ENCODE results near the gene EPHA3. TPM values are rescaled to one million over a fixed set of nuclear protein-coding genes. Genes with fewer than 3 reads are reported as not detected.

Gene EPHA3
- total RNA-seq, 2 donors from 2014 or later, result 0.15 to 0.18 TPM

GRCh38 chr3:89116476-89116875 lies 9.1 kb downstream of the EPHA3 start:
- no peak for TF ChIP-seq CTCF (conservative IDR thresholded peaks at IDR 0.05)
- H3K4me1 ChIP-seq (ENCODE audit: control insufficient read depth, insufficient read depth, low read length), result no peaks in the 10 kb centered on the region
- H3K9me3 ChIP-seq (ENCODE audit: control insufficient read depth, low read length), result no peaks in the 10 kb centered on the region
- Mint-ChIP-seq H3K4me1 (peaks cover 27% of the 10 kb centered on the region), H3K36me3 (ENCODE audit: low read depth) (no peaks in the 10 kb centered on the region), H3K27ac (no peak overlapping the region), H3K9me3 (no peaks in the 10 kb centered on the region), H3K27me3 (ENCODE audit: insufficient read depth) (peaks cover 27% of the 10 kb centered on the region), H3K4me3 (no peak overlapping the region)
- peaks cover 32% of the 10 kb centered on the region for H3K27me3 ChIP-seq (ENCODE audit: control insufficient read depth, insufficient read depth, low read length, poor library complexity, severe bottlenecking)
- H3K27ac ChIP-seq (ENCODE audit: low read depth, low read length), result no peak overlapping the region
- H3K36me3 ChIP-seq (ENCODE audit: control insufficient read depth, insufficient read depth, low read length), result no peaks in the 10 kb centered on the region
- DNase-seq, result no peak
- no peak overlapping the region for H3K4me3 ChIP-seq (ENCODE audit: low read length)
- no peak overlapping the region for H3K9ac ChIP-seq (ENCODE audit: extremely low read depth, low read length, poor library complexity, severe bottlenecking)

- WGBS, 2 experiments (ENCODE audit: insufficient coverage in 1 of 2, insufficient read length in 1 of 2), result 100% methylated on average over 2 of the region's 2 CpGs
- no peaks in the 10 kb centered on the region for H3K36me3 Mint-ChIP-seq (ENCODE audit: low read depth)
- no peak for TF ChIP-seq CTCF (conservative IDR thresholded peaks at IDR 0.05)
- peaks cover 5% of the 10 kb centered on the region for H3K9me3 ChIP-seq (ENCODE audit: control insufficient read depth, low read length)
- H3K36me3 ChIP-seq (ENCODE audit: control insufficient read depth, insufficient read depth, low read length), result no peaks in the 10 kb centered on the region
- DNase-seq, result no peak
- H3K9ac ChIP-seq (ENCODE audit: extremely low read depth, low read length, poor library complexity, severe bottlenecking), result no peak overlapping the region
- no peak overlapping the region for H3K4me3 Mint-ChIP-seq
- no peaks in the 10 kb centered on the region for H3K27me3 ChIP-seq (ENCODE audit: control insufficient read depth, insufficient read depth, low read length, poor library complexity, severe bottlenecking)
- no peaks in the 10 kb centered on the region for H3K4me1 Mint-ChIP-seq
- H3K27ac ChIP-seq (ENCODE audit: low read depth, low read length), result no peak overlapping the region
- H3K27me3 Mint-ChIP-seq (ENCODE audit: insufficient read depth), result no peaks in the 10 kb centered on the region
- no peak overlapping the region for H3K4me3 ChIP-seq (ENCODE audit: low read length)
- no peaks in the 10 kb centered on the region for H3K9me3 Mint-ChIP-seq
- H3K27ac Mint-ChIP-seq, result no peak overlapping the region
- no peaks in the 10 kb centered on the region for H3K4me1 ChIP-seq (ENCODE audit: control insufficient read depth, insufficient read depth, low read length)
Observed at GRCh38 chr3:89138048-89138447, 30.6 kb downstream of the EPHA3 start.

GRCh38 chr3:89139870-89140269 lies 32.4 kb downstream of the EPHA3 start:
- Histone ChIP-seq H3K27ac (ENCODE audit: low read depth, low read length) (no peak overlapping the region), H3K27me3 (ENCODE audit: control insufficient read depth, insufficient read depth, low read length, poor library complexity, severe bottlenecking) (no peaks in the 10 kb centered on the region), H3K4me1 (ENCODE audit: control insufficient read depth, insufficient read depth, low read length) (no peaks in the 10 kb centered on the region), H3K36me3 (ENCODE audit: control insufficient read depth, insufficient read depth, low read length) (no peaks in the 10 kb centered on the region), H3K4me3 (ENCODE audit: low read length) (no peak overlapping the region), H3K9me3 (ENCODE audit: control insufficient read depth, low read length) (peaks cover under 1% of the 10 kb centered on the region), H3K9ac (ENCODE audit: extremely low read depth, low read length, poor library complexity, severe bottlenecking) (no peak overlapping the region)
- no peaks in the 10 kb centered on the region for H3K27me3 Mint-ChIP-seq (ENCODE audit: insufficient read depth)
- H3K4me1 Mint-ChIP-seq, result no peaks in the 10 kb centered on the region
- no peak overlapping the region for H3K4me3 Mint-ChIP-seq
- no peak for DNase-seq
- no peak overlapping the region for H3K27ac Mint-ChIP-seq
- WGBS, 2 experiments (ENCODE audit: insufficient coverage in 1 of 2, insufficient read length in 1 of 2), result 94% methylated on average over 3 of the region's 3 CpGs; no CpG with 5 or more reads in 1 of the 2 experiments
- H3K36me3 Mint-ChIP-seq (ENCODE audit: low read depth), result no peaks in the 10 kb centered on the region
- no peak for TF ChIP-seq CTCF (conservative IDR thresholded peaks at IDR 0.05)
- no peaks in the 10 kb centered on the region for H3K9me3 Mint-ChIP-seq
